NCI-H446 (cell line): ENCODE data around the gene MYO16.

Source experiments
- DNase-seq, 2 experiments: peaks; one replicate each; lab custom pipeline; 2025; lab: John Stamatoyannopoulos, UW

MYO16 gene

DNA sequence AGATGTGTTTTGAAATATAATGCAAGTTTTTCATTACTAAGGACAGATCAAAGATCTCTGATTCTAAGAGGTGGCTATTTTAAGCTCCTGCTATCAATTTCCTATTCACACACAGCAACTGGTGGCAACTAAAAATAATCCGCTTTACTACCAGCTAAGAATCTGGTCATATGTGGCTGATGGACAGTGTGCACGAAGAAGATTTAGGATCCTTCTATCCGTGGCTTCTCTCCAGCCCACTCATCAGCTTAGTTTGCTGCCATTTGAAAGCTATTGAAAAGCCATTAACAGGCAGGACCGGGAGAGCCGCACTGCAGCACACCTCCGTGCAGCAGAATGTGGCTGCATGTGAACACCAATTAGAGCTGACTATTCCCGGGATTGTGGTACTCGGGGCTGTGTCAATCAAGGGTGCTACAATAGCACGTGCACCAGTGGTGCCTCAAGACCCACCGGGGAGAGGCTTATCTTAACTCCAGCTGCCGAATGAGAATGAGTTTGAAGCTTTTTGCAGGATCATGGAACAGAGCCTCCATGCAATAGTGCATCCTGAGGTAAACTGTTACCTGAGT lies at the start of gene MYO16:
MYO16 (plus strand) TSS at position 431 of the 572 bp plus-strand sequence. CDS start 234 bp downstream, outside the sequence.
- no peak for DNase-seq

DNA sequence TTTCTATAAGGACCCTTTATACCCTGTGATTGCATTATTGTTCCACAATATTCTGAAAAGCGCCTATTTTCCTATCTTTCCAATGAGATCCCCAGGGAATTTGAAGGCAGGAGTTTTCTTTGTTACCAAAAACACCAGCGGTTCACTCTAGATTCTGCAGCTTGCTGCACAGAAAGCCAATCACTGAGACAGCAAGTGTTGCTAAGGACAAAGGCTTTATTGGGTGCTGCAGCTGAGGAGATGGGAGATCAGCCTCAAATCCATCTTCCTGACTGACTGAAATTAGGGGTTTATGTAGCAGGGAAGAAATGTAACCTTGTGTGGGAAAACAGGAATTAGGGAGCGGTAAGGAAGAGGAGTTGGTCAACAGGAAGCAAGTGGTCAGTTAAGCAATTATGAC lies 42.6 kb upstream of the MYO16 start:
- DNase-seq, result no peak

- DNase-seq, result no peak
Observed at GRCh38 chr13:108588516-108588915, 40.9 kb upstream of the MYO16 start.

DNA sequence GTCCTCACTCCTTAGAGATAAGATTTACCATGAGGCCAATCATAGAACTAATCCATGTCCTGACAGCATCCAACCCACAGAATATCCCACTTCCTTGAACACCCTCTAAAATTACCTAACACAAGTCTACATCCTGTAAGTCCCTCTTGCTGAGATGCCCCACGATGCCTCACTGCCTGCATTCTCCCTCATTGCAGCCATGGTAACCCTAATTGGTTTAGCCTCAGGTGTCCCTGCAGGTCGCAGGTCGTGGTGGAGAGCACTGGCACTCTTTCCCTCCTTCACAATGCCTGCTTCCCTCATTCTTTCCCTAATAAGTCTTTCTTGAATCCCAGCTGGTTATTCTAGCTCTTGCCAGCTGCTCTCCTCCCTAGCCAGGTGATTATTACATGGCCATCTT lies 35.3 kb upstream of the MYO16 start:
- DNase-seq, result no peak

- no peak for DNase-seq
Observed at GRCh38 chr13:108595436-108596274, 33.8 kb upstream of the MYO16 start.

- DNase-seq, result no peak
Observed at GRCh38 chr13:108597943-108598342, 31.5 kb upstream of the MYO16 start.

GRCh38 chr13:108606424-108606823 lies 23.0 kb upstream of the MYO16 start:
- DNase-seq, result no peak

DNA sequence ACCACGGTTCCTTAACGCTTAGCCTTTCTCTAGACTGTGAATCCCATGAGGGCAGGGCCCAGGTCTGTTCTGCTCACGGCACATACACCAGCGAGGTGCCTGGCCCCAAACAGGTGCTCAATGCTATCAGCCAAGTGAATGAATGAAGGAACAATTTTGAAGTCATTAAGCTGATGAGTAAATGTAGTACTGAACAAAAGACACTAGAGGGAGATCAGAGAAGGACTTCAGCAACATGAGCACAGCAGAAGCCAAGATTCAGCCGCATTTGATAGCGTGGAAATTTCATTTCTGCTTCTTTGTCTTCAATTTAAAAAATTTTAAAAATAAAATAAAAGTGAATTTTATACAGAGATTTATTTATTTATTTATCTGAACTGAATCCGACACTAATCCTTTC lies 20.1 kb upstream of the MYO16 start:
- no peak for DNase-seq

DNA sequence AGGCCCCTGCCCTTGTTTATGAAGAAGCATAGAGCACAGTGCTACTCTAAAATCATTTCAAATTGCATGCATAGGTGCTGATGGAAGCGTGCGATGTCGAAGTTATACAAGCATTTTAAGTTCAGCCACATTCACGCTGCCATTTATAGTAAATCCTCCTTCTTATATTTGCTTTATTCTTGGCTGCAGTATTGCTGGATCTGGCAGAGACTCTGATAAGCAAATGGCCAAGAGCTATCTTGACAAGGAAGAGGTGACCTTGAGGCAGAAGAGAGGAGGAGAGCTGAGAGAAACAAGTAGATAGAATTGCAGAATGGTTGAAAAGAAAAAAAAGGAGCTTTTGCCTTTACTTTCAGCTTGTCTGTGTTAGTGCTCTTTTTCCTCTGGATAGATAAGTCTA lies 18.9 kb upstream of the MYO16 start:
- DNase-seq, result no peak

DNA sequence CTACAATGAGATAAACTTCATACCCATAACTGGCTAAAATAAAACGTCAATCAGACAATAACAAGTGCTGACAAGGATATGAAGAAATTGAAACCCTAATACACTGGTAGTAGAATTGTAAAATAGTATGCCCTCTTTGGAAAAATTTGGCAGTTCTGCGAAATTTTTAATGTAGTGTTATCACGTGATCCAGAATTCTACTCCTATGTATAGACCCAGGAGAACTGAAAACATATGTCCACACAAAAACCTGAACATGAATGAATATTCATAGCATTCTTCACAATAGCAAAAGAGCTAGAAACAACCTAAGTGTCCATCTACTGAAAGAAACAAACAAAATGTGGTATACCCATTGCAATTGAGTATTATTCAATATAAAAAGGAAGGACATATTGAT lies 14.2 kb upstream of the MYO16 start:
- DNase-seq, result no peak

DNA sequence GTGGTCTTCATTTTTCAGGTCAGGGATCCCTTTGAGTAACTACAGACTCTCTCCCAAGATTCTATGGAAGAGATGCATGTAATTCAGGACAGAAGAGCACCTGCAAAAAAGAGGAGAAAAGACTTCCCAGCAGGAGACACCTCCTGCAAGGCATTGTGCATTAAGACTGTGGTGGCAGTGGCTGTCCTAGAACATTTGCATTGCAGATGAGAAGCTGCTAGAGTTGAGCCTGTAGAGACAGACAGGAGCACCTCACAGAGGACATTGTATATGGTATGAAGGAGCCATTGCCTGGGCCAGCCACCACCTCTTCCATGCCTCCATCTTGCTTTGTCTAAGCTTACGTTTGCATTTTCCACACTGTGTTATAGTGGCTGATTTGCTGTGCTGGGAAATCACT lies 11.2 kb upstream of the MYO16 start:
- no peak for DNase-seq

GRCh38 chr13:108621462-108621861 lies 7.9 kb upstream of the MYO16 start:
- no peak for DNase-seq

DNA sequence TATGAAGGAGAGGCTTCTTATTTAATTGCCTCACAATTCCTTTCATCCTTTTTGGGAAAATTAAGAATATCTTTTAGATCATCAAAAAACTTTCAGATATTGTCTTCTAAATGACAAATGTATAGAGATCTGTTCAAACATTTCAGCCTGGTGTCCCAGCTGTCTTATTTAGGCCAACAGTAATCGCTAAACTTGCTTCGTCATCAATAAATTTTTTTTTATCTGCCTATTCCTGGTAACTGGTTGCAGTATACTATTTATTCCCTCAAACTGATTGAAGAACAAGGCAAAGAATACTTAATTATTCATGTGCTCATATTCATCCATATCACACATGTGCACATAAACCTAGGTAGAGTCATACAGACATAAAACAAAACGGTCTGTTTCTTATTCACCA lies 5.3 kb upstream of the MYO16 start:
- no peak for DNase-seq

DNA sequence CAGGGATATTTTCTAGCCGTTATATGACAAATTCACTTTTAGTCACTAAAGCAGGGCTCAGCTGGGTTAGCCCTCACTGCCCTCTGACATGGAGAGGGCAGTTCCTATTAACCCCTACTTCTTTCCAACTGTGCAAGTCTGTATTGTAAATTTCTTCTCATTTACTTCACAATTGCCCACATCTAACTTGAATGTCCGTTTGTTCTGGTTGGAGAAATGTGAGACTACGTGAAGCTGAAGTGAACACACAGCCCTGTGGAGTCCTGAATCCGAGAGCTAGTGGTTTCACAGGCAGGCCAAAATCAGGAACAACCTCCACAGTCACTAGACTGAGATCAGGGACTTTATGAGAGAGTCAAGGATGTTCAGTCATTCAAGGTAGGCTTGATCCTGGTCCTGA lies 4.4 kb upstream of the MYO16 start:
- no peak for DNase-seq

DNA sequence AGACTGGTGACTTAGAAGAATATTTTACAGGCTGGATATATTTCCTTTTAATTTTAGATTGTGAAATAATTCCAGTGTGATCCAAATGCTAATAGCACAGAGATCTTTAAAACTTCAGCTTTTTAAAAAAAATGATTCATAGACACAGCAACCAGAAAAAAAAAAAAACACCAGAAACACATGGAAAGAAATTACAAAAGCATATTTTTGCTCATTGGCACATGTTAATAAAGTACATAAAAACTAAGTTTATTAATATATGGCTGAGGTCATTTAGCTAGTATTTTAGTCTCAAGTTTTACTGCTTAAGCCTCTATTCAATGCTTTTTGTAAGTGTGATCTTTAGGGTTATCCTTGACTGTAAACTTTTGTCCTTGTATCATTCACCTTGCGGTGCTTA lies 577 bp downstream of the MYO16 start:
- DNase-seq, result no peak

- no peak for DNase-seq
Observed at GRCh38 chr13:108632649-108633167, 3.3 kb downstream of the MYO16 start.

DNA sequence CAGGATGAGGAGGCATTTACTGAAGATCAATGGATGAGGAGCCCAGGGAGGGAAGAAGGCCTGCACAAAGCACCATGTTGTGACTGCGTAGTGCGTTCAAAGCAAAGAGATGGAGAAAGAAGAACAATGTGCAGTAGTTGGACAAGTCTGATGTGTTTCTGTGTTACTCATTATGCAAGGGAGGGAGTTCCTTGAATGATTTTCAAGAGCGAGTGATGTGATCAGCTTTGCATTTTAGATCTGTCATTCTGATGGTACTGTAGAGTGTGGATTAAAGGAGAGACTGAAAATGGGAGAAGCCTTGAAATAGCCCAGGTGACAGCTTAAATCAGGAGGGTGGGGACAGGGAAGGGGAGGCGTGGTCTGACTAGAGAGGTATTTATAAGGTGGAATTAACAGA lies 9.5 kb downstream of the MYO16 start:
- DNase-seq, result no peak

DNA sequence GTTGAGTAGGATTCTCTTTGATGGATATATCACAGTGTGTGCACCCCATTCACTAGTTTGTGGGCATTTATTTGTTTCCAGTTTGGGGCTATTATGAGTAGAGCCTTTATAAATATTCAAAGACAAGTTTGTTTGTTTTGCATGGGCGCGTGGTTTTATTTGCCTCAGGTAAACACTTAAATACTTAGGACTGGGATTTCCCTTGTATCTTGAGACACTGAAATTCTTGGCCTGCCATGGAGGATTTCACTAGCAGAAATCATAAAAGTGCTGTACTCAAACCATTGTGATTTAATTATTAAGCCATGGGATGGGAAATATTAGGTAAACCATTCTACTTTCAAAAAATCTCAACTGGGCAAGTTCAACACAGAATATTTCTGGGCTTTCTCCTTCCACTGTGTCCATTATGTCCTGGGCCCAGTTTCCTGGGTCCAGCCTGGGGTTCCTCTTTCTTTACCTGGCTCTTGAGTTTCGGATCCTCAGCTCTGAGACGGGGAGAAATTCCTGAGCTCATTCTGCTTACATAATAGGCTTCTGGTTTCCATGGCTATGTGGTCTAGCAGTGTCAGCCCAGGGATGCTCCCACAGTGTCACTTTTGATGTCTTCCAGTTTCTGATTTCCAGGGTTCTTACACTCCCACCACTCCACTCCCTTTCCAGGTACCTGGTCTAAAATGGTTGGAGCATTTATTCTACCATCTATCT lies 14.4 kb downstream of the MYO16 start:
- no peak for DNase-seq

DNA sequence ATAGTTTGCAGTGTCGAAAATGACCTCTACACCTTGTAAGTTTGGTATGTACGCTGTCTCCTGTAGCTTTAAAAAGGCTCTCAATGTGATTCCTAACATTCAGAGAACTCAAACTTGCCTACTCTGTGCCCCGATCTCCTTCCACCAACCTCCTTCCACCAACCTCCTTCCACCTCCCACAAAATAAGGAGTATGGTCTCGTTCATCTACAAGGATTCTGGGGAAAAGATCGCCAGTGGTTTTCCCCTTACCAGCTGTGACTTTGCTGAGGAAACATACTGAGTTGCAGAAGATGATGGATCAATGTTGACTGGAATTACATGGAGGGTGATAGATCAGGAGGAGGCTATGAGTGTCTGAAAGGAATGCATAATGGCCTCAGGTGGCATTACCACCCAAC lies 16.0 kb downstream of the MYO16 start:
- DNase-seq, result no peak

- DNase-seq, result no peak
Observed at GRCh38 chr13:108650271-108650670, 20.9 kb downstream of the MYO16 start.

DNA sequence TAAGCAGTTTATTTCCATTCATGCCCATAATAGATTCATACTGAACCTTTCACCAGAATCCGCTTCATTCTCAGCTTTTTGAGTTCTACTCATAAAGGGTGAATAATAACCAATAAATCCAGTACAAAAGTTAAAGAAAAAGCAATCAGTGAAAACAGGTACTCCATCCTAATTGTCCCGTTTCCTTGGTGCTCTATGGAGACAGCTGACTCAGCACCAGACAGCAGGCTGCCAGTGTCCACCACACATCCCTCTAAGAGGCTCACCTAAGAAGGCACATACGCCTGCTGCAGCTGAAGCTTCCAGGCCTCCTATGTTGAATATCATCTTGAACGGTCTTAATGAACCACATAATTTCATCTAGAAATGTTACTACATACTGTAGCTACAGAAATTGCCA lies 27.3 kb downstream of the MYO16 start:
- no peak for DNase-seq

- DNase-seq, result no peak
Observed at GRCh38 chr13:108657519-108657918, 28.1 kb downstream of the MYO16 start.

DNA sequence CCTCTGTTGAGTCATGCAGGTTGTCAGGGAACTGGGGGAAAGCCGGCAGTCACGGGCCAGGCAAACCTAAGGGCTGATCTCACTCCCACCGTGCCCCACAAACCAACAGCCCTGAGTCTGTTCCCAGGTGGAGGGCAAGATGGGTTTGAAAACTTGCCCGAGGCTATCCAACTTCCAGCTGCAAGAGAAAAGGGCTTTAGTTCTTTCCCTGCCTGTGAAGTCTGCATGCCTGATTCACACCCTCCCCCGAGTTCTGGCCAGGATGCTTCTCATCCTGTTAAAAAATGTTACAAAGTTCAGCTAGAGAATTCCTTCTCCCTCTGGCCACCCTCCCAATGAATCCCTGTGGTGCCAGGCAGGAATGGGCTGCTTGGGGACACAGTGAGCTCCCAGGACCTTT lies 33.1 kb downstream of the MYO16 start:
- no peak for DNase-seq
